ENCODE data around the gene SERINC5. TPM values are rescaled to one million over a fixed set of nuclear protein-coding genes. Genes with fewer than 3 reads are reported as not detected.
"Not testable (repeated sequence)": the region's sequence is repeated elsewhere in the genome, so short reads cannot be mapped to it uniquely, and the experiment has no call there.

SERINC5 gene
- total RNA-seq: 14.8 and 16.2 TPM in 2 replicates

DNA sequence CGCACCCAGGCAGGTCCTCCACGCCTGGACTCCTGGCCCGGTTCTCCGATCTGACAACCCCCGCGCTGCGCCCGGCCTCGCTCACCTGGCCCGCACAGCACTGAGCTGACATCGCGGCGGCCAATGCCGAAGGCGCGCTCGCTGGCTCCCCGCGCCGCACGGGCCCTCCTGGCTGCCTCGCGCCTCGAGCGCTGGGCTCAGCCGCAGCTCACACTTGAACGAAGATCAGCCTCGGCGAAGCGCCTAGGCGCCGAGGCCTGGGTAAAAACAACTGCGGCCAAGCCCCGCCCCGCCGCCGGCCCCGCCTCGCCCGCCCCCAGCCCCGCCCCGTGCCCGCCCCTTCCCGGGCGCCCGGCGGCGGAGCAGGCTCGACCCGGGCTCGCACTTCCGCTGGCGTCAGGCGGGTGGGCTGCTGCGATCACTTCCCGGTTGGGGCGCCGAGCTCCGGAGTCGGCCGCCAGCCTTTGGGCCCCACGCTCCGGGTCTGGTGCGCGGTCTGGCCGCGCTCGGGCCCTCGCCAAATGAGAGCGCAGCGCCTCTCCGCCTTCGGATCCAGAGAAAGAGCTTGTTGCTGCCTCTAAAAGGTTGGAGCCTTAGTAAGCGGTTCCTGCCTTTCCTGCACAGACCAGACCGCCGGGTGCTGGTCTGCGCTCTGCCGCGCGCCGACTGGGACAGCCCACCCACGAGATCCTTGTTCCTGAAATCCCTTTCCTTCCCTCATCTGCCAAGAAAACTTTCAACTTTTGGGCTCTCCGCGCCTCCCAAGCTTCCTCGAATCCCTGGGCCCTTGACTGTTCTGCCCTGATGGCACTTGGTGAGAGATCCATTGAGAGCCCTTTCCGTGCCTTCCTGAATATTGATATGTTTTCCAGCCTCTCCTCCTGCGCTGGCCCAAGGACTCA, at the start of gene SERINC5:
Gene SERINC5, minus strand, starts transcription at position 238 of the 902 bp plus-strand sequence. Its CDS starts 126 bp downstream, at position 112.
- peak; percentile 73 for DNase-seq

DNA sequence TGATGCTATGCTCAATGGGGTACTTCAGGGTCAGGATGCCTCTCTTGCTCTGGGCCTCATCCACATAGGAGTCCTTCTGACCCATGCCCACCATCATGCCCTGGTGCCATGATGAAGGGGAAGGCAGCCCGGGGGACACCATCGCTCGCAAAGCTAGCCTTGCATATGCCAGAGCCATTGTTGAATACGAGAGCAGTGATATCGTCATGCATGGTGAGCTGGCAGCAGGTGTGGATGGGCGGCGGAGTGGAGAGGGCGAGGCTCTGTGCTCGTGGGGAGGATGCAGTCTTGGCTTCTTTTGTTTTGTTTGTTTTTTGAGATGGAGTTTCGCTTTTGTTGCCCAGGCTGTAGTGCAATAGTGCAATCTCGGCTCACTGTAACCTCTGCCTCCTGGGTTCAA, 46.8 kb upstream of the SERINC5 start:
- DNase-seq: no peak

DNA sequence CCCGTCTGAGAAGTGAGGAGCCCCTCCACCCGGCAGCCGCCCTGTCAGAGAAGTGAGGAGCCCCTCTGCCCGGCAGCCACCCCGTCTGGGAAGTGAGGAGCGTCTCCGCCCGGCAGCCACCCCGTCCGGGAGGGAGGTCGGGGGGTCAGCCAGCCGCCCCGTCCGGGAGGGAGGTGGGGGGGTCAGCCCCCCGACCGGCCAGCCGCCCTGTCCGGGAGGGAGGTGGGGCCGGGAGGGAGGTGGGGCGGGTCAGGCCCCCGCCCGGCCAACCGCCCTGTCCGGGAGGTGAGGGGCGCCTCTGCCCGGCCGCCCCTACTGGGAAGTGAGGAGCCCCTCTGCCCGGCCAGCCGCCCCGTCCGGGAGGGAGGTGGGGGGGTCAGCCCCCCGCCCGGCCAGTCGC, 45.5 kb upstream of the SERINC5 start:
- not testable (repeated sequence) for DNase-seq

GRCh38 chr5:80300796-80301195, 44.9 kb upstream of the SERINC5 start:
- not testable (repeated sequence) for DNase-seq

DNA sequence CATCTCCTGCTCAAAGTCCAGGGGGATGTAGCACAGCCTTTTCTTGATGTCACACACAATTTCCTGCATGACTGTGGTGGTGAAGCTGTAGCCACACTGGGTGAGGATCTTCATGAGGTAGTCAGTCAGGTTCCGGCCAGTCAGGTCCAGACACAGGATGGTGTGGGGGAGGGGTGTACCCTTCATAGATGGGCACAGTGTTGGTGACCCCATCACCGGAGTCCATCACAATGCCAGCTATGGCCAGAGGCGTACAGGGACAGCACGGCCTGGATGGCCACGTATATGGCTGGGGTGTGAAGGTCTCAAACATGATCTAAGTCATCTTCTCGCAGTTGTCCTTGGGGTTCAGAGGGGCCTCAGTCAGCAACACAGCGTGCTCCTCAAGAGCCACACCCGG, 44.3 kb upstream of the SERINC5 start:
- no peak for DNase-seq

DNA sequence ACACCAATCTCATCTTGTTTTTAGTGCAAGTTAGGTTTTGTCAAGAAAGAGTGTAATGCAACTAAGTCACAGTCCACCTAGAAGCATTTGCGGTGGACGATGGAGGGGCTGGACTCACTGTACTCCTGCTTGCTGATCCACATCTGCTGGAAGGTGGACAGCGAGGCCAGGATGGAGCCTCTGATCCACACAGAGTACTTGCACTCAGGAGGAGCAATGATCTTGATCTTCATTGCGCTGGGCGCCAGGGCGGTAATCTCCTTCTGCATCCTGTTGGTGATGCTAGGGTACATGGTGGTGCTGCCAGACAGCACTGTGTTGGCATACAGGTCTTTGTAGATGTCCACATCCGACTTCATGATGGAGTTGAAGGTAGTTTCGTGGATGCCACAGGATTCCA, 43.8 kb upstream of the SERINC5 start:
- no peak for DNase-seq

GRCh38 chr5:80296121-80296520, 40.3 kb upstream of the SERINC5 start:
- DNase-seq: no peak

DNA sequence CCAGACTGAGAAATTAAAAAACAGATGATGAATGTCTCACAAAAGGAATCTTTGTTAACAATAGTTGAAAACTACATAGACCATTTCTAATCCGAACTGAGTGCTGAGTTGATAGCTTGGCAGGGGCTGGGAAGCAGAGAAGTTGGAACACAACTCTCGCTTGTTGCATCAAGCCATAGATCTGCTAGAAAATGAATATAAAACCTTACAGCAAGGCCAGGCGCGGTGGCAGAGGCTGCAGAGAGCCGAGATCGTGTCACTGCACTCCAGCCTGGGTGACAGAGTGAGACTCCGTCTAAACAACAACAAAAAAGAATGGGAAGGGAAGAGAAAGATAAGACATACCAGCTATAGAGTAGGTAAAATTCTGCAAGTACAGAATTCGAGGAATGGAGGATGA, 35.9 kb upstream of the SERINC5 start:
- no peak for DNase-seq

DNA sequence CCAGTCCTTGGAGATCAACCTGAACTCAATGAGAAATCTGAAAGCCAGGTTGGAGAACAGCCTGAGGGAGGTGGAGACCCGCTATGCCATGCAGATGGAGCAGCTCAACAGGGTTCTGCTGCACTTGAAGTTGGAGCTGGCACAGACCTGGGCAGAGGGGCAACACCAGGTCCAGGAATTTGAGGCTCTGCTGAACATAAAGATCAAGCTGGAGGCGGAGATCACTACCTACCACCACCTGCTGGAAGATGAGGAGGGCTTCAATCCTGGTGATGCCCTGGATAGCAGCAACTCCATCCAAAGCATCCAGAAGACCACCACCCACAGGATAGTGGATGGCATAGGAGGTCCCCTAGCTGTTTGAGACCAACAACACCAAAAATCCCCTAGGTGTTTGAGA, 33.5 kb upstream of the SERINC5 start:
- no peak for DNase-seq

GRCh38 chr5:80288177-80288576, 32.3 kb upstream of the SERINC5 start:
- DNase-seq: no peak

- no peak for DNase-seq
Observed at GRCh38 chr5:80284720-80285119, 28.9 kb upstream of the SERINC5 start.

GRCh38 chr5:80283360-80283759, 27.5 kb upstream of the SERINC5 start:
- no peak for DNase-seq

DNA sequence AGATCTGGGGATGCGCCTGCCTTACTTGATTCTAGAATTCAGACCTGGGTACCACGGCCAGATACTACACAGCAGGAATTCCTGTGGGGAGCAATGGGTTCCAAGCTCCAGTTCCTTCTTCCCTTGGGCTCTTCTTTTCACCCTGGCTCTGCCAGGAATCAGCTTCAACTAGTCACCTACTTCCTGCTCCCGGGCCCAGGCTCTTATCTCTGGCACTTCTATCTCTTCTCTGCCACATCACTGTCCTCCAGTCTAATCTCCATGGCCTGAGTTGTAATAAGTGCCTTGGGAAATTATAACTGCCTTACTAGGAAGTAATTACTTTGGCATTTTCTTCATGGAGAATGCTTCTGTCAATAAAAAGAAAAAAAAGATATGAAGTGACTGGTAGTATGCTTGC, 26.2 kb upstream of the SERINC5 start:
- no peak for DNase-seq

DNA sequence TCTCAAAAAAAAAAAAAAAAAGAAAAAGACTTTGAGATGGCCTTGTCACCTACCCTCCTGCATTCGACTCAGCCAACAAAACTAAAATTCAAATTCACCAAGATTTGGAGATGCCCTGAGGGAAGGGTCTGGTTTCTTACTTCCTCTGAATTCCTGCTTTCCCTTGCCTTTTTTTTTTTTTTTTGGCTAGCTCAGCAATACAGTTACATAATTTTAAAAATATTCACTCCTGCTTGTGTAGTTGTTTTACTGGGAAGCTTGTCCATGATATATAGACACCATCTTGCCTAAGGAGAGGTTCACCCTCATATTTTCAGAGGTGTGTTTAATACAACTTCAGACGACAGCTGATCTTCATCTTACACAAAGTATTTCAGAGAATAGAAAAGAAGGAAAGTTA, 21.3 kb upstream of the SERINC5 start:
- no peak for DNase-seq

- DNase-seq: no peak
Observed at GRCh38 chr5:80276186-80276585, 20.3 kb upstream of the SERINC5 start.

- DNase-seq: peak; percentile 44
Observed at GRCh38 chr5:80275347-80275746, 19.5 kb upstream of the SERINC5 start.

DNA sequence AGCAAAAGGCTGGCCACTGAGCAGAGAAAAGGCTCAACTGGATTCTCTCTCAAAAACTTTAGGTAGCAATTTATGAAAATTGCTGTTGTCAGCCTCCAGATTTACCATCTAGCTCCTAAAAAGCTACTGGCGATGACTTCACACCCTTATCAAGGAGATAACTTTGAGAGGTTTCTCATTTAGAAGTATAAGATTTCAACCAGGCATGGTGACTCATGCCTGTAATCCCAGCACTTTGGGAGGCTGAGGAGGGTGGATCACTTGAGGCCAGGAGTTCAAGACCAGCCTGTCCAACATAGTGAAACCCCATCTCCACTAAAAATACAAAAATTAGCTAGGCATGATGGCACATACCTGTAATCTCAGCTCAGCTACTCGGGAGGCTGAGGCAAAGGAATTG, 14.7 kb upstream of the SERINC5 start:
- DNase-seq: not testable (repeated sequence)

GRCh38 chr5:80269991-80270438, 14.2 kb upstream of the SERINC5 start:
- no peak for DNase-seq

DNA sequence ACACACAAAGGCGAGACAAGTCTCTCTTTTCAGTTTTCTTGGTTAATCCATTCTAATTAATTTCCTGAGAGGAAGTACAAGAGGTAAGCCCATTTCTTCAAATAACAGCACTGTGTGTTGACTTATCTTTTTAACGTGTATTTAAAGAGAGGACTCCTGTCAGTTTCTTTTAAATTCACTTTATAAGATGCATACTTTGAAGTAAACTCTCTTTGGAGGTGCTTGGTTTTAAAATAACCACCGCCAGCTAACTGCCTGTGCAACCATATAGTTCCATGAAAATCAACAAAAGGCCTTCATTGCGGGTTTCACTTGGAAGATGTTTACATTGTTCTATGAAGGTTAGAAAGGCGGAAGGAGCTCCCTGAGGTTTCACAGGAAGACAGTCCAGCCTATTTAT, 13.1 kb upstream of the SERINC5 start:
- DNase-seq: peak; percentile 30

- DNase-seq: no peak
Observed at GRCh38 chr5:80266566-80266965, 10.7 kb upstream of the SERINC5 start.

- DNase-seq: no peak
Observed at GRCh38 chr5:80260461-80260860, 4.6 kb upstream of the SERINC5 start.

DNA sequence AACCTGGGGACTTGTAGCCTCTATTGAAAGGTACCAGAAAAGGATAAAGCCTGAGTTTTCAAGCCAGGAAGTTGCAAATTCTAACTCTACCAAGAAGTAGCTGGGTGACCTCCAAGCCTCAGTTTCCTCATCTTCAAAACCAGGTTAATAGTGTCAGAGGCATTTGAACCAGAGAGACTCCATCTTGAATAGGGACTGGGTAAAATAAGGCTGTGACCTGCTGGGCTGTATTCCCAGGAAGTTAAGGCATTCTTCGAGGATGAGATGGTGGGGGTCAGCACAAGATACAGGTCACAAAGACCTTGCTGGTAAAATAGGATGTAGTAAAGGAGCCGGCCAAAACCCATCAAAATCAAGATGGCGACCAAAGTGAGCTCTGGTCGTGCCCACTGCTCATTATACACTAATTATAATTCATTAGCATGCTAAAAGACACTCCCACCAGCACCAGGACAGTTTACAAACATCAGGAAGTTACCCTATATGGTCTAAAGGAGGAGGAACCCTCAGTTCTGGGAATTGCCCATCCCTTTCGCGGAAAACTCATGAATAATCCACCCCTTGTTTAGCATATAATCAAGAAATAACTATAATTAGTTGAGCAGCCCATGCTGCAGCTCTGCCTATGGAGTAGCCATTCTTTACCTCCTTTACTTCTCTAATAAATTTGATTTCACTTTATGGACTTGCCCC, 3.8 kb upstream of the SERINC5 start:
- no peak for DNase-seq

DNA sequence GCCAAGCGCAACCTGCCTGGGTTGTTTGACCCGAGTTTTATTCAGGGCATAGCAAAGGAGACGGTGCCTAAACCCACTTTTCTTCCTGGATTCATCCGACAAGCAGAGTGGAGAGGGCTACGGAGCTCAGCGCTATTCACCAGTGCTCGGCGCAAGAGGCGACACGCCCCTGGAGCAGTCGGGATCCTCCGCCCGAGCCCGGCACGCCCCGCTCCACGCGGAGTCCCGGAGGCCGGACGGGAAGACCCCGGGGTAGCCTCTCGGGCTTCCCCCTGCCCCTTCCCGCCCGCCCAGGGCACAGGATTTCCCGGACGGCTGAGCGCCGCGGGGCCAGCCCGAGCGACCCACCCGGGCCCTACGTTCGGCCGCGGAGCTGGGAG, 427 bp downstream of the SERINC5 start:
- peak; percentile 64 for DNase-seq
